Progenitor cell of endocrine pancreas (in vitro differentiated cells): ENCODE measurements around the gene SLC6A12. TPM values are rescaled to one million over a fixed set of nuclear protein-coding genes. Genes with fewer than 3 reads are reported as not detected.

Experiments
- DNase-seq: peaks from one replicate; pipeline ENCODE4 v3.0.0; 2021; ENCODE audit warnings: low spot score; ENCODE audit not compliant: unreplicated experiment
- H3K27ac Mint-ChIP-seq: 2 replicates; pipeline ENCODE4 v1.8.0; 2021; ENCODE audit warnings: mild to moderate bottlenecking, moderate library complexity, mixed read lengths
- H3K27me3 Mint-ChIP-seq: 2 replicates; pipeline ENCODE4 v1.8.0; 2021; ENCODE audit warnings: mixed read lengths
- H3K36me3 Mint-ChIP-seq: 2 replicates; pipeline ENCODE4 v1.8.0; 2022; ENCODE audit warnings: mixed read lengths; ENCODE audit not compliant: insufficient read depth
- H3K4me1 Mint-ChIP-seq: 2 replicates; pipeline ENCODE4 v1.8.0; 2021; ENCODE audit warnings: low read depth, mixed read lengths
- H3K4me3 Mint-ChIP-seq: 2 replicates; pipeline ENCODE4 v1.8.0; 2021; ENCODE audit warnings: low read depth, mild to moderate bottlenecking, moderate library complexity, mixed read lengths
- H3K9me3 Mint-ChIP-seq: 2 replicates; pipeline ENCODE4 v1.8.0; 2021; ENCODE audit warnings: low read depth, mixed read lengths
- CTCF ChIP-seq: fragments of 200-600 bp; sonication (generic); IDR thresholded peaks from one replicate; pipeline ENCODE4 v1.5.0; 2021; ENCODE audit warnings: antibody characterized with exemption, mild to moderate bottlenecking; ENCODE audit not compliant: unreplicated experiment
- total RNA-seq: library from RNA; stranded (reverse); gene quantifications from 2 replicates; pipeline ENCODE4 v1.2.1, GENCODE V29; 2021

The SLC6A12 gene
- total RNA-seq, 1 donor from 2014 or later = 3.1 TPM

- no peaks in the 10 kb centered on the region for H3K36me3 Mint-ChIP-seq
- peaks cover 48% of the 10 kb centered on the region for H3K4me1 Mint-ChIP-seq
- H3K9me3 Mint-ChIP-seq = no peaks in the 10 kb centered on the region
- no peak for TF ChIP-seq CTCF
- peak; percentile 66 for DNase-seq
- H3K4me3 Mint-ChIP-seq = no peak overlapping the region
- peak overlapping the region; percentile 88 for H3K27ac Mint-ChIP-seq
- peaks cover 46% of the 10 kb centered on the region for H3K27me3 Mint-ChIP-seq
These were observed 3.4 kb downstream of the SLC6A12 start for GRCh38 chr12:210277-211141.

DNA sequence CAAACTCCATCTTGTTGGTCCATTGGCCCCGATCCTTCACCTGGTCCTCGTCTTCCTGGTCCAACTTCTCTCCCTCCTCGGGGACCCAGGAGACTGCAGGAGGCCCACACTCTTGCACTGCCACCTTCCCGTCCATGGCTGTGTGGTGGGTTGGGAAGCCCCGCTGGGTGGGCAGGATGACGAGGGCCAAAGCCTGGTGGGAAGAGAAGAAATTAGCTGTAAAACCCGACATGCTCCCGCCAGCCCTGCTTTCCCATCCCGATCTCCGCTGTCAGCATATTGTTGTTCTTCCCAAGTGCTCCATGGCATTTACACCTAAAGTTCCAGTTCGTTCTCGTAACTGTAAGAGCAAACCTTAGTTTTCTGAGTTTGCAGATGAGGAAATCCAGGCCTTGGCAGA is 4.1 kb downstream of the SLC6A12 start:
- no peak for DNase-seq
- peaks cover 47% of the 10 kb centered on the region for H3K27me3 Mint-ChIP-seq
- no peaks in the 10 kb centered on the region for H3K9me3 Mint-ChIP-seq
- H3K4me1 Mint-ChIP-seq = peaks cover 48% of the 10 kb centered on the region
- no peak overlapping the region for H3K27ac Mint-ChIP-seq
- TF ChIP-seq CTCF = no peak
- H3K36me3 Mint-ChIP-seq = no peaks in the 10 kb centered on the region
- H3K4me3 Mint-ChIP-seq = no peak overlapping the region

DNA sequence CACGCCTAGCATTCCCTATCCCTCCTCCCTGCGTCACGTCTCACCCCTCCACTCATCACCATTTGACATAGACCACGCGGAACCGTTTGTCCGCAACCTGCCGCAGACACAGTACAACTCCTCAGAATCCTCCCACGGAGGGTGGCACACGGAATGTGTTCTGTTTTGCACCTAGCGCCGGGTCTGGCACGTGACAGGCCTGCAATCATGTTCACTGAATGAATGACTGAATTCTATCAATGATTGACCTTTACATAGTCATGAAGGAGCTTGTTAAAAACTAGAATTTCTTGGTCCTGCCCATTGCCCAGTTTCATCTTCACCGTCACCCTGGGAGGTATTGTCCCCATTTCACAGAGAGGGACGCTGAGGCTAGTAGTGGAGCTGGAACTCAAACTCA is 4.7 kb downstream of the SLC6A12 start:
- Mint-ChIP-seq H3K9me3 (no peaks in the 10 kb centered on the region), H3K27ac (no peak overlapping the region), H3K4me3 (no peak overlapping the region), H3K27me3 (peaks cover 46% of the 10 kb centered on the region), H3K4me1 (peaks cover 48% of the 10 kb centered on the region), H3K36me3 (no peaks in the 10 kb centered on the region)
- TF ChIP-seq CTCF = no peak
- DNase-seq = no peak

DNA sequence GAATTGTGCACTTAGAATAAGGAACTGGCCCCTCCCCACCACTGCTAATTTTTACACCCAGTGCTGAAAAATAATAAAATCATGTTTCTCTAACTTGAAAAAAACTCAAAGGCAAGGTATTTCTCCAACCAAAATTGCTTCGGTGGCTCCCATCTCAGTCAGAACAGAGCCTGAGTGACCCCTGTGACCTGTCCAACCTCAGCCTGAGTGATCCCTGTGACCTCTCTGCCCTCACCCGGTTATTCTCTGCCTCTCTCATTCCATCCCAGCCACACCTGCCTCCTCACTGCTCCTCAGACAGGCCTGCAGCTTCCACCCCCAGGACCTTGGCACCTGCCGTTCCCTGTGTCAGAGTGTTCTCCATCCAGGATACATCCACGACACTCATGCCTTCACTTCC is 5.1 kb downstream of the SLC6A12 start:
- peaks cover 45% of the 10 kb centered on the region for H3K27me3 Mint-ChIP-seq
- TF ChIP-seq CTCF = no peak

DNA sequence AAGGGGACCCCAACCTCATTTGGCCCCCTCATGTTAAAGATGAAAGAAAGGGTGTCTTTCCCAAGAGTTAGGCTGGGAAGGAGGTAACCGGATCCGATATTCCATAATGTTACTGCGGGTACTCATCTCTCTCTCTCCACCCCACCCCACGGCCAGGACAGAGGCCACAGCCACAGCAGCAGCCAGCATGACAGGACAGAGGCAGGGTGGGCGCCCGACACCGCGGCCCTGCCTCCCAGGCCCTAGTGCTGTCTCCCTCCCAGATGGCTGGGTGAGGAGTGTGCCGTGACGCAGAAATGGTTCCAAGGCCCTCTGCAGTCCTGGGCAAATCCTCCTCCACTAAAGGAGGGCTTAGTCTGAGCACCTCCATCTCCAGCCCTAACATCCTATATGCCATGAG is 6.2 kb downstream of the SLC6A12 start:
- Mint-ChIP-seq H3K4me1 (peaks cover 35% of the 10 kb centered on the region), H3K27ac (peak overlapping the region; percentile 25), H3K4me3 (no peak overlapping the region), H3K9me3 (no peaks in the 10 kb centered on the region), H3K36me3 (no peaks in the 10 kb centered on the region), H3K27me3 (peaks cover 36% of the 10 kb centered on the region)
- DNase-seq = no peak
- no peak for TF ChIP-seq CTCF

More for the DNA sequence above, 5.1 kb downstream of the SLC6A12 start:
- DNase-seq = no peak
- no peaks in the 10 kb centered on the region for H3K9me3 Mint-ChIP-seq
- H3K4me3 Mint-ChIP-seq = no peak overlapping the region
- no peaks in the 10 kb centered on the region for H3K36me3 Mint-ChIP-seq
- H3K4me1 Mint-ChIP-seq = peaks cover 45% of the 10 kb centered on the region
- no peak overlapping the region for H3K27ac Mint-ChIP-seq
